IMR-90 (cell line): ENCODE measurements around the gene RGMB. TPM values are rescaled to one million over a fixed set of nuclear protein-coding genes. Genes with fewer than 3 reads are reported as not detected.
A peak's percentile ranks its signal among the peaks of the same experiment; 100 is the strongest.

Source experiments
- ATAC-seq: fragments of 200-7000 bp; cut with Tn5 transposase; 2 replicates; pipeline ENCODE4 v1.9.1; 2020; ENCODE audit warnings: low read depth, mild to moderate bottlenecking, moderate library complexity
- BruUV-seq: library from RNA; stranded (reverse); fragments of 400-500 nt; replicated peaks from 2 replicates; lab custom pipeline; 2021; lab: Mats Ljungman, UMichigan
- CTCF ChIA-PET: fragments of 300-600 bp; formaldehyde crosslinking; extraction: SDS; loops from one replicate; lab custom pipeline; 2021; ENCODE audit warnings: antibody characterized with exemption; lab: Yijun Ruan, JAX
- POLR2A ChIA-PET: fragments of 300-600 bp; sonication (Branson Sonifier 250); formaldehyde crosslinking; loops from one replicate; lab custom pipeline; 2022; ENCODE audit warnings: antibody characterized with exemption; ENCODE audit not compliant: unreplicated experiment; lab: Charles Lee
- DNase-seq: peaks from one replicate; pipeline ENCODE4 v3.0.0; 2013
- H2AFZ ChIP-seq: replicated peaks from 2 replicates; pipeline ENCODE3; 2013; ENCODE audit warnings: low read length, mild to moderate bottlenecking; ENCODE audit not compliant: poor library complexity
- H2AK5ac ChIP-seq: 2 replicates; pipeline ENCODE4 v1.6.1; 2013; ENCODE audit warnings: low read depth, low read length, inconsistent platforms
- H2AK9ac ChIP-seq: replicated peaks from 2 replicates; pipeline ENCODE3; 2013; ENCODE audit warnings: mild to moderate bottlenecking, low read depth, low read length, moderate library complexity; ENCODE audit not compliant: poor library complexity
- H2BK120ac ChIP-seq: 2 replicates; pipeline ENCODE4 v1.6.1; 2013; ENCODE audit warnings: low read depth, low read length, inconsistent platforms
- H2BK15ac ChIP-seq: 3 replicates; pipeline ENCODE4 v1.6.1; 2013; ENCODE audit warnings: low read depth, low read length, inconsistent platforms
- H2BK20ac ChIP-seq: 2 replicates; pipeline ENCODE4 v1.6.1; 2013; ENCODE audit warnings: low read depth, mild to moderate bottlenecking, inconsistent platforms, low read length, moderate library complexity
- H2BK5ac ChIP-seq: 2 replicates; pipeline ENCODE4 v1.6.1; 2013; ENCODE audit warnings: mild to moderate bottlenecking, low read depth, low read length, inconsistent platforms; ENCODE audit not compliant: poor library complexity, severe bottlenecking
- H3K14ac ChIP-seq: replicated peaks from 2 replicates; pipeline ENCODE4 v1.6.1; 2013; ENCODE audit warnings: low read depth, low read length, inconsistent platforms
- H3K18ac ChIP-seq: 2 replicates; pipeline ENCODE4 v1.6.1; 2013; ENCODE audit warnings: low read depth, low read length, control low read depth
- H3K23ac ChIP-seq: 2 replicates; pipeline ENCODE4 v1.6.1; 2013; ENCODE audit warnings: low read depth, low read length, inconsistent platforms
- H3K27ac ChIP-seq: 2 replicates; pipeline ENCODE4 v1.5.1; 2013; ENCODE audit warnings: mild to moderate bottlenecking, control low read depth, low read length; ENCODE audit not compliant: insufficient read depth
- H3K27me3 ChIP-seq: 2 replicates; pipeline ENCODE4 v1.6.1; 2013; ENCODE audit warnings: low read length; ENCODE audit not compliant: control insufficient read depth, insufficient read depth
- H3K36me3 ChIP-seq: 2 replicates; pipeline ENCODE4 v1.6.1; 2013; ENCODE audit warnings: low read length, mixed read lengths; ENCODE audit not compliant: control insufficient read depth, insufficient read depth
- H3K4ac ChIP-seq: 2 replicates; pipeline ENCODE4 v1.6.1; 2013; ENCODE audit warnings: low read depth, low read length, inconsistent platforms
- H3K4me1 ChIP-seq: 2 replicates; pipeline ENCODE4 v1.6.1; 2013; ENCODE audit warnings: low read length, mixed read lengths; ENCODE audit not compliant: control insufficient read depth, insufficient read depth
- H3K4me2 ChIP-seq: 2 replicates; pipeline ENCODE4 v1.6.1; 2013; ENCODE audit warnings: low read depth, mild to moderate bottlenecking, control low read depth, low read length, moderate library complexity
- H3K4me3 ChIP-seq: 2 replicates; pipeline ENCODE4 v1.5.1; 2013; ENCODE audit warnings: low read depth, mild to moderate bottlenecking, control low read depth, low read length, moderate library complexity; ENCODE audit not compliant: insufficient read depth
- H3K56ac ChIP-seq: 2 replicates; pipeline ENCODE4 v1.6.1; 2013; ENCODE audit warnings: low read length, inconsistent platforms; ENCODE audit not compliant: insufficient read depth; ENCODE audit errors: extremely low read depth
- H3K79me1 ChIP-seq, 2 experiments: 2 replicates each; pipeline ENCODE4 v1.6.1; 2013; ENCODE audit warnings: low read length in 2 of 2, inconsistent platforms in 1 of 2, low read depth in 1 of 2
- H3K9ac ChIP-seq: 2 replicates; pipeline ENCODE4 v1.6.1; 2013; ENCODE audit warnings: low read depth, low read length, control low read depth
- H3K9me1 ChIP-seq: 2 replicates; pipeline ENCODE4 v1.6.1; 2013; ENCODE audit warnings: low read length, inconsistent platforms; ENCODE audit not compliant: insufficient read depth
- H3K9me3 ChIP-seq: 2 replicates; pipeline ENCODE4 v1.6.1; 2013; ENCODE audit warnings: low read length; ENCODE audit not compliant: control insufficient read depth, insufficient read depth
- H4K20me1 ChIP-seq: 2 replicates; pipeline ENCODE4 v1.6.1; 2013; ENCODE audit warnings: low read length, inconsistent platforms; ENCODE audit not compliant: insufficient read depth
- H4K5ac ChIP-seq: 2 replicates; pipeline ENCODE4 v1.6.1; 2013; ENCODE audit warnings: mild to moderate bottlenecking, low read depth, low read length, control low read depth
- H4K8ac ChIP-seq, 2 experiments: 2 replicates each; pipeline ENCODE4 v1.6.1; 2013; ENCODE audit warnings: low read depth in 2 of 2, low read length in 2 of 2, control low read depth in 1 of 2, inconsistent platforms in 1 of 2
- H4K91ac ChIP-seq: 2 replicates; pipeline ENCODE4 v1.6.1; 2013; ENCODE audit warnings: low read depth, low read length, inconsistent platforms; ENCODE audit not compliant: insufficient read depth
- ELK1 ChIP-seq: fragments of 150-350 bp; IDR thresholded peaks from 2 replicates; pipeline ENCODE4 v1.6.1; 2016; ENCODE audit warnings: low read depth, mild to moderate bottlenecking, low read length, moderate library complexity, borderline replicate concordance
- MAFK ChIP-seq: IDR thresholded peaks from 2 replicates; pipeline ENCODE4 v1.6.1; 2012; ENCODE audit warnings: low read depth, low read length, improper control_type of control experiment
- WGBS, 2 experiments: methylation state at CpG; one replicate each; pipeline versions ENCODE4 v1.1.5 to v1.1.7; 2013; ENCODE audit warnings: missing lambda C conversion rate in 2 of 2; ENCODE audit not compliant: insufficient read length in 1 of 2; ENCODE audit errors: extremely low coverage in 2 of 2; 5-methylcytosine and 5-hydroxymethylcytosine counted together
- dilution Hi-C: fragments of 300-500 bp; cut with HindIII; formaldehyde crosslinking; loops from one replicate; pipeline ENCODE4 v1.14.3; 2018; ENCODE audit warnings: low sequenced_read_pairs; ENCODE audit not compliant: unreplicated experiment
- in situ Hi-C: fragments of 300-500 bp; cut with MboI; formaldehyde crosslinking; loops from 3 replicates; pipeline ENCODE4 v1.14.3; 2019; ENCODE audit warnings: low sequenced_read_pairs, inconsistent platforms, mixed read lengths
- intact Hi-C: fragments of 100-400 bp; cut with micrococcal nuclease; formaldehyde crosslinking; loops from 2 replicates; pipeline ENCODE4 v1.10.0; 2022
- polyA plus RNA-seq, 3 experiments: library from polyadenylated mRNA; depleted of rRNA; stranded (reverse); fragments of >200 nt; gene quantifications; 2 replicates each; pipeline ENCODE4 v1.2.3, GENCODE V29; 2012; ENCODE audit warnings: low replicate concordance in 1 of 3
- total RNA-seq: library from RNA; depleted of rRNA; stranded (reverse); fragments of >200 nt; gene quantifications from 2 replicates; pipeline ENCODE4 v1.2.3, GENCODE V29; 2012

Gene RGMB
- total and polyA plus RNA-seq, 2 of the 4 experiments (the other 2 are of a cell fraction), result 74.4 to 129 TPM

DNA sequence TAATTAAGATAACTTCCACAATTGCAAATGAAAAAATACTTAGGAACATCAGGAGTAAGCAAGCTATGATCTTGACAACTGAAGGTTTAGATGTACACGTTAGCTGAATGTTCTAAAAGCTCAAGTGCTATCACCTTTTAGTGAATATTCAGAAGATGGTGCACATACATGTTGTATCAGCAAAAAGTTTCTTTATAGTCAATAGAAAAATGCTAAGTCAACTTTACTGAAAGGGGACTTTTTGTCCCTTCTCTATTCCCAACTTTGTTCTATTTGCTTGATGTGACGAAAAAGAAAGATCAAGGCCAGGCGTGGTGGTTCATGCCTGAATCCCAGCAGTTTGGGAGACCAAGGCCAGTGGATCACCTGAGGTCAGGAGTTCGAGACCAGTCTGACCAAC, 7.6 kb upstream of the RGMB start:
- no peak overlapping the region for H3K4me3 ChIP-seq
- intact Hi-C loops (loop anchor here (10.0 kb wide), 3 partner anchors 131 to 1041 kb away; no protein-coding TSS in a partner anchor), dilution Hi-C loops (no loop called here), in situ Hi-C loops (loop anchor here (5.0 to 10.0 kb wide), 3 partner anchors 311 to 654 kb away; no protein-coding TSS in a partner anchor)
- no peak overlapping the region for H3K14ac ChIP-seq
- 100% methylated on average over 1 of the region's 4 CpGs; no CpG with 5 or more reads in 1 of the 2 experiments for WGBS, 2 experiments
- no peak overlapping the region for H4K91ac ChIP-seq
- no peak overlapping the region for H2BK15ac ChIP-seq
- H3K18ac ChIP-seq, result no peak overlapping the region
- peaks cover 0 to 13% of the 10 kb centered on the region in 2 experiments; a peak in 2 of 4 replicates for H3K79me1 ChIP-seq
- H3K36me3 ChIP-seq, result no peaks in the 10 kb centered on the region
- H2BK120ac ChIP-seq, result no peak overlapping the region
- no peak overlapping the region for H2AFZ ChIP-seq
- no peaks in the 10 kb centered on the region for H3K9me1 ChIP-seq
- no peak overlapping the region for H3K9ac ChIP-seq
- H3K27ac ChIP-seq, result no peak overlapping the region
- H4K20me1 ChIP-seq, result no peaks in the 10 kb centered on the region
- H3K4me1 ChIP-seq, result peaks cover 7% of the 10 kb centered on the region
- no peak overlapping the region for H2BK5ac ChIP-seq
- no peak overlapping the region for H3K56ac ChIP-seq
- POLR2A ChIA-PET, result no interaction called here
- H3K27me3 ChIP-seq, result no peaks in the 10 kb centered on the region
- no peaks in the 10 kb centered on the region for H3K9me3 ChIP-seq
- ATAC-seq (no peak), DNase-seq (no peak)
- H3K4ac ChIP-seq, result no peak overlapping the region
- CTCF ChIA-PET, result no interaction called here
- no peak overlapping the region for H2AK9ac ChIP-seq
- no TSS peak for BruUV-seq
- peak overlapping the region; percentile 30; the same call in 1 of the 2 replicates for H2BK20ac ChIP-seq
- H4K5ac ChIP-seq, result no peak overlapping the region
- peak; percentile 29; the same call in 1 of the 2 replicates for TF ChIP-seq MAFK
- TF ChIP-seq ELK1, result no peak
- H3K4me2 ChIP-seq, result no peak overlapping the region
- no peak overlapping the region for H4K8ac ChIP-seq
- H3K23ac ChIP-seq, result no peak overlapping the region
- no peak overlapping the region for H2AK5ac ChIP-seq
